Liver (tissue), 3 donors: ENCODE results near the gene CAV2.

ENCODE experiments used
- CTCF ChIP-seq: fragments of 150-350 bp; IDR thresholded peaks from 2 replicates; pipeline ENCODE4 v1.5.1; 2017; ENCODE audit warnings: improper control_type of control experiment, low read depth, low read length; ENCODE audit not compliant: missing input control
- JUND ChIP-seq, 2 donors: IDR thresholded peaks; 2 replicates each; pipeline ENCODE4 v1.6.1; 2016; ENCODE audit warnings: antibody characterized with exemption in 2 of 2
- RAD21 ChIP-seq, 2 donors: IDR thresholded peaks; 2 replicates each; pipeline ENCODE4 v1.6.1; 2016; ENCODE audit warnings: antibody characterized with exemption in 2 of 2, mild to moderate bottlenecking in 2 of 2
- SP1 ChIP-seq: IDR thresholded peaks from 2 replicates; pipeline ENCODE4 v1.6.1; 2018; ENCODE audit warnings: antibody characterized with exemption, mild to moderate bottlenecking
- TAF1 ChIP-seq: conservative IDR thresholded peaks from 2 replicates; pipeline ENCODE4 v1.6.1; 2016; ENCODE audit warnings: antibody characterized with exemption, mild to moderate bottlenecking
- YY1 ChIP-seq: IDR thresholded peaks from 2 replicates; pipeline ENCODE4 v1.6.1; 2016; ENCODE audit warnings: antibody characterized with exemption, mild to moderate bottlenecking
- TF ChIP-seq, protein P1 (sequence below): IDR thresholded peaks from 2 replicates; pipeline ENCODE4 v1.6.1; 2016; ENCODE audit warnings: antibody characterized with exemption
- donor health status: healthy.
- donor health status: healthy.

DNA sequence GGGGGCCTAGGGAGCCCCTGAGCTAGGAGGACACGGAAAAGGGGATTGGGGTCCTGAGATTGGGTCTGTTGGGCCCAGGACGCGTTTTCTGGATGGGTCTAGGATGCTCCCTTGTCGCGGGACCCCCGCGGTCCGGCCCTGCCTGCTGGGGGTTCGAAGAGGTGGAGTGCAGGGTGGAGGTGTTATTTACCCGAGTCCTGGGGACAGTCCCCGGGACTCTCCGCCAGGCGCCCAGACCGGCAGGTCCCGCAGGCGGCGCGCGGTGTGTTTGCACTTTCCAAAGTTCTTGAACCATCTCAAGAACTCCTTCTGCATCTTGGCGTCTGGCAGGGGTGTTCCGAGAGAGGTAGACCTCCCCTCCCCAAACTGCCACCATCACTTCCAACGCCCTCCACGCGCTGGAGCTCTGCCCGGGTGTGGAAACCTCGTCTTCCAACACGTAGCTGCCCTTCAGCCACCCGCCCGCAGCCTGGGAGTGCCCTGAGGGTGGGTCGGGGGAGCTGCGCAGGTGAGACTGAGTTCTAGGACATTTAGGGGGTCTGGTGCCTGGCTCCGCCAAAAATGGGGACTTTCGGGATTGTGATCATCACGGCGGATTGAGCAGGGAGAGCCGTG, 25.9 kb downstream of the CAV2 start:
- TF ChIP-seq CTCF (no peak), SP1 (no peak), RAD21 (IDR thresholded peaks at IDR 0.05) (no peak), TAF1 (no peak), JUND (IDR thresholded peaks at IDR 0.05) (no peak), YY1 (no peak)
- TF ChIP-seq, protein P1, sequence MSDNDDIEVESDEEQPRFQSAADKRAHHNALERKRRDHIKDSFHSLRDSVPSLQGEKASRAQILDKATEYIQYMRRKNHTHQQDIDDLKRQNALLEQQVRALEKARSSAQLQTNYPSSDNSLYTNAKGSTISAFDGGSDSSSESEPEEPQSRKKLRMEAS = no peak
